K562 (cell line): ENCODE results near the gene RBFA. TPM values are rescaled to one million over a fixed set of nuclear protein-coding genes. Genes with fewer than 3 reads are reported as not detected.

Experiments
- ARID2 ChIP-seq: fragments of 450-650 bp; IDR thresholded peaks from 2 replicates; pipeline ENCODE4 v1.6.1; 2017; ENCODE audit warnings: antibody characterized with exemption, mild to moderate bottlenecking
- BRF2 ChIP-seq: IDR thresholded peaks from 3 replicates; pipeline ENCODE4 v1.6.1; 2011; ENCODE audit warnings: borderline replicate concordance, mild to moderate bottlenecking; ENCODE audit not compliant: insufficient read length, insufficient read depth
- C11orf30 ChIP-seq: fragments of 450-650 bp; IDR thresholded peaks from 2 replicates; pipeline ENCODE4 v1.6.1; 2016; ENCODE audit warnings: low read depth, mild to moderate bottlenecking
- ESRRA ChIP-seq: fragments of 450-650 bp; IDR thresholded peaks from 2 replicates; pipeline ENCODE4 v1.6.1; 2014; ENCODE audit warnings: low read depth, mild to moderate bottlenecking, moderate library complexity, borderline replicate concordance
- FOXA1 ChIP-seq: fragments of 450-650 bp; IDR thresholded peaks from 2 replicates; pipeline ENCODE4 v1.6.1; 2016; ENCODE audit warnings: mild to moderate bottlenecking, borderline replicate concordance
- JUN ChIP-seq, 2 experiments: sonication (generic) in 1 of 2; formaldehyde crosslinking in 1 of 2; IDR thresholded peaks; 2 replicates each; pipeline versions ENCODE4 v1.6.1 to v1.8.0; 2012 to 2022; ENCODE audit warnings: borderline replicate concordance in 2 of 2, mild to moderate bottlenecking in 2 of 2, improper control_type of control experiment in 1 of 2, low read depth in 1 of 2, low read length in 1 of 2, missing genetic modification reagents in 1 of 2
- LARP7 ChIP-seq: fragments of 450-650 bp; IDR thresholded peaks from 2 replicates; pipeline ENCODE4 v1.6.1; 2016
- LEF1 ChIP-seq: fragments of 450-650 bp; IDR thresholded peaks from 2 replicates; pipeline ENCODE4 v1.6.1; 2016; ENCODE audit warnings: mild to moderate bottlenecking
- NRF1 ChIP-seq, 2 experiments: fragments of 450-650 bp; IDR thresholded peaks in 1 of 2; conservative IDR thresholded peaks in 1 of 2; 2 replicates each; pipeline ENCODE4 v1.6.1; 2014; ENCODE audit warnings: mild to moderate bottlenecking in 2 of 2
- RAD21 ChIP-seq, 2 experiments: fragments of 250-450 bp in 1 of 2; fragments of 450-650 bp in 1 of 2; sonication (Bioruptor Pico) in 1 of 2; formaldehyde crosslinking in 1 of 2; IDR thresholded peaks in 1 of 2; conservative IDR thresholded peaks in 1 of 2; 2 replicates each; pipeline versions ENCODE4 v1.4.0 to v1.8.0; 2020 to 2022; ENCODE audit warnings: mild to moderate bottlenecking in 2 of 2, moderate library complexity in 1 of 2
- TRIM28 ChIP-seq: fragments of 450-650 bp; IDR thresholded peaks from 2 replicates; pipeline ENCODE4 v1.6.1; 2017
- ZBTB26 ChIP-seq: fragments of 450-650 bp; formaldehyde crosslinking; IDR thresholded peaks from 2 replicates; pipeline ENCODE4 v1.4.0; 2022; ENCODE audit warnings: missing genetic modification characterization
- ZBTB34 ChIP-seq: fragments of 250-450 bp; sonication (Bioruptor Pico); IDR thresholded peaks from 2 replicates; pipeline ENCODE4 v1.8.0; 2021; ENCODE audit warnings: mild to moderate bottlenecking, moderate library complexity
- ZNF318 ChIP-seq, 2 experiments: fragments of 450-650 bp; IDR thresholded peaks; 2 replicates each; pipeline ENCODE4 v1.6.1; 2016; ENCODE audit warnings: mild to moderate bottlenecking in 2 of 2, borderline replicate concordance in 1 of 2, low read depth in 1 of 2, moderate library complexity in 1 of 2
- polyA plus RNA-seq, 8 experiments: library from polyadenylated mRNA; depleted of rRNA in 4 of 8; stranded (reverse) in 5 of 8; unstranded in 3 of 8; fragments of >200 nt; fragmentation: Nextera tagmentation in 2 of 8; fragmentation: Illumina TruSeq in 1 of 8; extraction: Ambion mirVana in 2 of 8; extraction: Trizol in 1 of 8; gene quantifications; 2 replicates each; pipeline versions ENCODE4 v1.2.1 to v1.2.3, GENCODE V29; 2011 to 2014; ENCODE audit warnings: inconsistent platforms in 1 of 8, missing spikeins in 1 of 8
- total RNA-seq, 7 experiments: library from RNA; depleted of rRNA in 6 of 7; stranded (reverse); fragments of >200 nt in 6 of 7; fragmentation: Illumina TruSeq in 2 of 7; extraction: Trizol in 2 of 7; gene quantifications; 2 replicates each; pipeline versions ENCODE4 v1.2.1 to v1.2.3, GENCODE V29; 2011 to 2021; ENCODE audit warnings: low replicate concordance in 1 of 7

RBFA gene
- total and polyA plus RNA-seq, 9 of the 15 experiments (the other 6 are each of a cell fraction or from before 2014, with no cell fraction given), result 3.4 to 41.9 (median 25.8) TPM

GRCh38 chr18:80034068-80034851 lies at the start of gene RBFA (continued):
- no peak for TF ChIP-seq ZNF318 (IDR thresholded peaks at IDR 0.05; ENCODE audit: borderline replicate concordance in 1 of 2, low read depth in 1 of 2)
- no peak for TF ChIP-seq ZBTB34 (CRISPR knock-in tag)
- TF ChIP-seq FOXA1, result no peak
- TF ChIP-seq C11orf30, result no peak
- TF ChIP-seq ARID2, result no peak
- no peak for TF ChIP-seq ZBTB26 (CRISPR knock-in tag)
- TF ChIP-seq ESRRA, result peak; percentile 17; the same call in 1 of the 2 replicates
- TF ChIP-seq RAD21 (CRISPR knock-in tag; conservative IDR thresholded peaks at IDR 0.05 in 1 of 2, IDR thresholded peaks at IDR 0.05 in 1 of 2), result 0 out of 4 replicates have a peak, but pooled peaks of 1 of the 2 experiments have one; percentile 5
- no peak for TF ChIP-seq LEF1
- TF ChIP-seq JUN (IDR thresholded peaks at IDR 0.05; ENCODE audit: borderline replicate concordance, low read depth, low read length), result no peak
- no peak for TF ChIP-seq JUN (CRISPR knock-in tag; IDR thresholded peaks at IDR 0.05; ENCODE audit: borderline replicate concordance)
- TF ChIP-seq NRF1 (conservative IDR thresholded peaks at IDR 0.05 in 1 of 2, IDR thresholded peaks at IDR 0.05 in 1 of 2), result peak; percentile 92 to 93
- TF ChIP-seq LARP7, result no peak
- TF ChIP-seq BRF2, result no peak
- TF ChIP-seq TRIM28, result no peak
